IPS-20b (cell line): ENCODE results near the gene CMTM1.
A peak's percentile ranks its signal among the peaks of the same experiment; 100 is the strongest.

Experiments used
- H3K27ac ChIP-seq: one replicate; pipeline ENCODE4 v1.5.1; 2013; ENCODE audit warnings: low read length
- H3K27me3 ChIP-seq: 2 replicates; pipeline ENCODE4 v1.6.1; 2013; ENCODE audit warnings: mild to moderate bottlenecking, low read length, inconsistent platforms; ENCODE audit not compliant: insufficient read depth
- H3K36me3 ChIP-seq: 2 replicates; pipeline ENCODE4 v1.6.1; 2013; ENCODE audit warnings: low read depth, mild to moderate bottlenecking, inconsistent platforms, low read length, moderate library complexity; ENCODE audit not compliant: insufficient read depth
- H3K4me1 ChIP-seq: 2 replicates; pipeline ENCODE4 v1.6.1; 2013; ENCODE audit warnings: mild to moderate bottlenecking, control low read depth, inconsistent platforms, low read length, moderate library complexity; ENCODE audit not compliant: insufficient read depth
- H3K4me3 ChIP-seq: 2 replicates; pipeline ENCODE4 v1.5.1; 2013; ENCODE audit warnings: mild to moderate bottlenecking, low read length, inconsistent platforms
- H3K9ac ChIP-seq: 2 replicates; pipeline ENCODE4 v1.6.1; 2013; ENCODE audit warnings: low read depth, mild to moderate bottlenecking, inconsistent platforms, low read length, moderate library complexity
- H3K9me3 ChIP-seq: 2 replicates; pipeline ENCODE4 v1.6.1; 2013; ENCODE audit warnings: mild to moderate bottlenecking, low read depth, low read length, inconsistent platforms; ENCODE audit not compliant: insufficient read depth

The CMTM1 gene

GRCh38 chr16:66542396-66542795 is 23.8 kb upstream of the CMTM1 start:
- H3K9me3 ChIP-seq: no peaks in the 10 kb centered on the region
- no peak overlapping the region for H3K9ac ChIP-seq
- no peak overlapping the region for H3K4me3 ChIP-seq
- no peak overlapping the region for H3K27ac ChIP-seq
- no peaks in the 10 kb centered on the region for H3K36me3 ChIP-seq
- no peaks in the 10 kb centered on the region for H3K27me3 ChIP-seq
- H3K4me1 ChIP-seq: no peaks in the 10 kb centered on the region; the same call in 1 of the 2 replicates

- H3K4me3 ChIP-seq: no peak overlapping the region
- no peaks in the 10 kb centered on the region for H3K36me3 ChIP-seq
- no peak overlapping the region for H3K9ac ChIP-seq
- no peaks in the 10 kb centered on the region for H3K9me3 ChIP-seq
- H3K27me3 ChIP-seq: no peaks in the 10 kb centered on the region
- no peak overlapping the region for H3K27ac ChIP-seq
- H3K4me1 ChIP-seq: no peaks in the 10 kb centered on the region; the same call in 1 of the 2 replicates
These were observed 22.7 kb upstream of the CMTM1 start for GRCh38 chr16:66543541-66543940.

GRCh38 chr16:66544016-66544757 is 22.1 kb upstream of the CMTM1 start:
- no peaks in the 10 kb centered on the region for H3K27me3 ChIP-seq
- H3K9me3 ChIP-seq: no peaks in the 10 kb centered on the region
- no peak overlapping the region for H3K4me3 ChIP-seq
- H3K4me1 ChIP-seq: no peaks in the 10 kb centered on the region; the same call in 1 of the 2 replicates
- no peak overlapping the region for H3K27ac ChIP-seq
- H3K36me3 ChIP-seq: no peaks in the 10 kb centered on the region
- no peak overlapping the region for H3K9ac ChIP-seq

- peaks cover 5% of the 10 kb centered on the region; the same call in 1 of the 2 replicates for H3K4me1 ChIP-seq
- H3K27ac ChIP-seq: no peak overlapping the region
- no peak overlapping the region for H3K9ac ChIP-seq
- no peaks in the 10 kb centered on the region for H3K9me3 ChIP-seq
- peaks cover 8% of the 10 kb centered on the region; the same call in 1 of the 2 replicates for H3K27me3 ChIP-seq
- H3K4me3 ChIP-seq: no peak overlapping the region
- H3K36me3 ChIP-seq: no peaks in the 10 kb centered on the region
These were observed 18.9 kb upstream of the CMTM1 start for GRCh38 chr16:66547101-66547989.

GRCh38 chr16:66548068-66548467 is 18.2 kb upstream of the CMTM1 start:
- no peaks in the 10 kb centered on the region for H3K9me3 ChIP-seq
- H3K27me3 ChIP-seq: peaks cover 14% of the 10 kb centered on the region
- no peak overlapping the region for H3K9ac ChIP-seq
- H3K4me3 ChIP-seq: no peak overlapping the region
- peaks cover 5% of the 10 kb centered on the region; the same call in 1 of the 2 replicates for H3K4me1 ChIP-seq
- H3K36me3 ChIP-seq: no peaks in the 10 kb centered on the region
- no peak overlapping the region for H3K27ac ChIP-seq

- peaks cover 22% of the 10 kb centered on the region for H3K27me3 ChIP-seq
- H3K36me3 ChIP-seq: no peaks in the 10 kb centered on the region
- H3K4me1 ChIP-seq: peaks cover 5% of the 10 kb centered on the region; the same call in 1 of the 2 replicates
- H3K9ac ChIP-seq: peak overlapping the region; percentile 86; the same call in 1 of the 2 replicates
- H3K9me3 ChIP-seq: no peaks in the 10 kb centered on the region
- no peak overlapping the region for H3K27ac ChIP-seq
- peak overlapping the region; percentile 78; the same call in 1 of the 2 replicates for H3K4me3 ChIP-seq
These were observed 17.4 kb upstream of the CMTM1 start for GRCh38 chr16:66548868-66549267.

GRCh38 chr16:66549284-66550131 is 16.7 kb upstream of the CMTM1 start, which contains the start of gene TK2:
Gene TK2 (minus strand): TSS chr16:66550122. CDS start chr16:66550061, 61 bp downstream.
- peaks cover 5% of the 10 kb centered on the region; the same call in 1 of the 2 replicates for H3K4me1 ChIP-seq
- peaks cover 23% of the 10 kb centered on the region for H3K27me3 ChIP-seq
- peak within 1 kb of the TSS; percentile 86 for H3K9ac ChIP-seq
- H3K9me3 ChIP-seq: no peaks in the 10 kb centered on the region
- H3K36me3 ChIP-seq: no peaks in the 10 kb centered on the region
- H3K27ac ChIP-seq: peak within 1 kb of the TSS; percentile 16
- peak within 1 kb of the TSS; percentile 78 for H3K4me3 ChIP-seq

GRCh38 chr16:66551348-66551759 is 14.9 kb upstream of the CMTM1 start:
- 0 out of 2 replicates have a peak, but pooled peaks cover 3% of the 10 kb centered on the region for H3K36me3 ChIP-seq
- H3K9ac ChIP-seq: peak overlapping the region; percentile 84; the same call in 1 of the 2 replicates
- H3K4me1 ChIP-seq: peaks cover 5% of the 10 kb centered on the region; the same call in 1 of the 2 replicates
- H3K9me3 ChIP-seq: no peaks in the 10 kb centered on the region
- no peak overlapping the region for H3K27ac ChIP-seq
- peaks cover 23% of the 10 kb centered on the region for H3K27me3 ChIP-seq
- no peak overlapping the region for H3K4me3 ChIP-seq

GRCh38 chr16:66551788-66552285 is 14.4 kb upstream of the CMTM1 start:
- peak overlapping the region; percentile 76 for H3K4me3 ChIP-seq
- peaks cover 23% of the 10 kb centered on the region for H3K27me3 ChIP-seq
- H3K27ac ChIP-seq: peak overlapping the region; percentile 72
- H3K9me3 ChIP-seq: no peaks in the 10 kb centered on the region
- peak overlapping the region; percentile 84; the same call in 1 of the 2 replicates for H3K9ac ChIP-seq
- H3K4me1 ChIP-seq: peaks cover 5% of the 10 kb centered on the region; the same call in 1 of the 2 replicates
- 0 out of 2 replicates have a peak, but pooled peaks cover 3% of the 10 kb centered on the region for H3K36me3 ChIP-seq

GRCh38 chr16:66552286-66553177 is 13.7 kb upstream of the CMTM1 start, which contains the start of gene CKLF:
Gene CKLF (plus strand): TSS chr16:66552576. CDS start chr16:66552716, 140 bp downstream.
- Histone ChIP-seq H3K4me3 (peak within 1 kb of the TSS; percentile 76), H3K9ac (peak within 1 kb of the TSS; percentile 84; the same call in 1 of the 2 replicates), H3K4me1 (peaks cover 5% of the 10 kb centered on the region; the same call in 1 of the 2 replicates), H3K27me3 (peaks cover 23% of the 10 kb centered on the region), H3K9me3 (no peaks in the 10 kb centered on the region), H3K27ac (peak within 1 kb of the TSS; percentile 72), H3K36me3 (0 out of 2 replicates have a peak, but pooled peaks cover 3% of the 10 kb centered on the region)
